ENCODE data around the gene NME7. TPM values are rescaled to one million over a fixed set of nuclear protein-coding genes. Genes with fewer than 3 reads are reported as not detected.

NME7 gene
- total RNA-seq, 1 experiment from 2014 or later = 21.8 TPM

GRCh38 chr1:169150641-169151337 lies 216.8 kb downstream of the NME7 start:
- Histone ChIP-seq H3K27me3 (ENCODE audit: insufficient read depth, low read length) (no peaks in the 10 kb centered on the region), H3K36me3 (ENCODE audit: control insufficient read depth in 1 of 2, insufficient read depth in 2 of 2, low read length in 2 of 2) (no peaks in the 10 kb centered on the region), H3K9me2 (ENCODE audit: insufficient read depth) (no peaks in the 10 kb centered on the region), H3K4me1 (ENCODE audit: control insufficient read depth in 1 of 2, insufficient read depth in 2 of 2, low read length in 2 of 2) (peaks cover 7 to 15% of the 10 kb centered on the region in 2 experiments; a peak in 3 of 4 replicates), H3K4me2 (ENCODE audit: low read length) (no peak overlapping the region), H3K27ac (ENCODE audit: low read depth, low read length) (no peak overlapping the region), H2AFZ (ENCODE audit: low read depth, low read length, poor library complexity, severe bottlenecking) (no peak overlapping the region), H3K79me2 (ENCODE audit: insufficient read depth, low read length) (no peaks in the 10 kb centered on the region), H3K4me3 (replicated peaks in 1 of 2; ENCODE audit: low read depth in 1 of 2, low read length in 2 of 2) (no peak overlapping the region), H3K9ac (ENCODE audit: low read length) (no peak overlapping the region), H4K20me1 (ENCODE audit: insufficient read depth) (no peaks in the 10 kb centered on the region), H3K9me3 (ENCODE audit: control insufficient read depth in 1 of 2, insufficient read depth in 1 of 2, low read depth in 1 of 2, low read length in 2 of 2) (no peaks in the 10 kb centered on the region)
- DNase-seq (ENCODE audit: low read depth, low spot score) (no peak), ATAC-seq (no peak)
- no peak for TF ChIP-seq JUND (IDR thresholded peaks at IDR 0.05)
- no peak for TF ChIP-seq REST (IDR thresholded peaks at IDR 0.05; ENCODE audit: low read depth)
- TF ChIP-seq, protein P1, sequence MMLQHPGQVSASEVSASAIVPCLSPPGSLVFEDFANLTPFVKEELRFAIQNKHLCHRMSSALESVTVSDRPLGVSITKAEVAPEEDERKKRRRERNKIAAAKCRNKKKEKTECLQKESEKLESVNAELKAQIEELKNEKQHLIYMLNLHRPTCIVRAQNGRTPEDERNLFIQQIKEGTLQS (IDR thresholded peaks at IDR 0.05) = no peak
- no peak for TF ChIP-seq POLR2AphosphoS5 (IDR thresholded peaks at IDR 0.05; ENCODE audit: low read depth, low read length)
- no peak for TF ChIP-seq TCF7L2 (IDR thresholded peaks at IDR 0.05; ENCODE audit: borderline replicate concordance, extremely low read depth, insufficient read depth, insufficient read length)
- no peak for TF ChIP-seq CEBPB (IDR thresholded peaks at IDR 0.05; ENCODE audit: low read depth)
- TF ChIP-seq CTCF (IDR thresholded peaks at IDR 0.05 in 2 of 3, conservative IDR thresholded peaks at IDR 0.05 in 1 of 3; ENCODE audit: borderline replicate concordance in 1 of 3, insufficient read depth in 1 of 3, low read depth in 2 of 3, low read length in 2 of 3) = no peak
- no peak for TF ChIP-seq ZBTB33 (IDR thresholded peaks at IDR 0.05; ENCODE audit: extremely low read depth, insufficient replicate concordance, low read length)
- TF ChIP-seq EZH2 (IDR thresholded peaks at IDR 0.05) = no peak
- TF ChIP-seq FOSL1 (IDR thresholded peaks at IDR 0.05; ENCODE audit: low read depth) = no peak
- TF ChIP-seq ZNF274 (IDR thresholded peaks at IDR 0.05; ENCODE audit: low read depth, low read length) = no peak
- no peak for TF ChIP-seq ELF1 (IDR thresholded peaks at IDR 0.05; ENCODE audit: borderline replicate concordance, low read depth)
- TF ChIP-seq YY1 (IDR thresholded peaks at IDR 0.05; ENCODE audit: extremely low read depth, insufficient replicate concordance, low read depth, low read length) = no peak
- RAD21 ChIA-PET (ENCODE audit: low non-redundant PET in 1 of 2, low total read pairs in 2 of 2, uncharacterized antibody in 2 of 2, unreplicated experiment in 2 of 2) = no interaction called here
- CTCF ChIA-PET = interaction anchor here (0.9 to 1.0 kb wide), 2 partner anchors 198 to 548 kb away, joined by 3 read pairs; no protein-coding TSS in a partner anchor
- POLR2A ChIA-PET = interaction anchor here (1.1 kb wide), 1 partner anchor 15 kb away, joined by 3 read pairs; no protein-coding TSS in a partner anchor
- intact Hi-C loops (cut with micrococcal nuclease) = no loop called here
- BruUV-seq (replicated peaks) = no TSS peak
